ENCODE measurements around the gene CAMK2D.

Gene CAMK2D

DNA sequence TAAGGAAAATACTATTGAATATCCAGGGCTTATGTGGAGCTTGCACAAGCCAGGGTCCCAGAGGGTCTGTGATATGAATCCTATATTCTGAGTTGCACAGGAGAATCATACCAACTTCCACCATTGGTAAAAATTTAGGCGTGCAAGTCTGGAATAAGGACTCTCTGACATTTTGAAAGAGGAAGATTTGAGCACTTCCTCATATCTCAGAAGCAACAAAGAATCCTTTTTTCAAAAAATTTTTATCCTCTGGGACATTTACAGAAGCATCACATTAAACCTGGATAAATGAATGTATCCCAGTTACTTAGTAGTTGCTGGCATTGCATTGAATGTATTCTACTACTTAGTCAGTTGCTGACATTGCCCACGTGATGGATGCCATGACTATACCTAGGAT is 24.2 kb upstream of the CAMK2D start:
- H3K27ac ChIP-seq, result no peak overlapping the region
- TF ChIP-seq CTCF (conservative IDR thresholded peaks at IDR 0.05) (no peak), ZFX (IDR thresholded peaks at IDR 0.05) (no peak)

GRCh38 chr4:113784497-113785250 is 23.1 kb upstream of the CAMK2D start:
- no peak for TF ChIP-seq ZFX (IDR thresholded peaks at IDR 0.05)
- no peak for TF ChIP-seq CTCF (conservative IDR thresholded peaks at IDR 0.05)
- no peak overlapping the region for H3K27ac ChIP-seq

GRCh38 chr4:113783701-113784100 is 22.2 kb upstream of the CAMK2D start:
- TF ChIP-seq CTCF (conservative IDR thresholded peaks at IDR 0.05) (no peak), ZFX (IDR thresholded peaks at IDR 0.05) (no peak)
- no peak overlapping the region for H3K27ac ChIP-seq

- TF ChIP-seq ZFX (IDR thresholded peaks at IDR 0.05) (no peak), CTCF (conservative IDR thresholded peaks at IDR 0.05) (no peak)
- H3K27ac ChIP-seq, result no peak overlapping the region
Observed at GRCh38 chr4:113783289-113783688, 21.8 kb upstream of the CAMK2D start.

DNA sequence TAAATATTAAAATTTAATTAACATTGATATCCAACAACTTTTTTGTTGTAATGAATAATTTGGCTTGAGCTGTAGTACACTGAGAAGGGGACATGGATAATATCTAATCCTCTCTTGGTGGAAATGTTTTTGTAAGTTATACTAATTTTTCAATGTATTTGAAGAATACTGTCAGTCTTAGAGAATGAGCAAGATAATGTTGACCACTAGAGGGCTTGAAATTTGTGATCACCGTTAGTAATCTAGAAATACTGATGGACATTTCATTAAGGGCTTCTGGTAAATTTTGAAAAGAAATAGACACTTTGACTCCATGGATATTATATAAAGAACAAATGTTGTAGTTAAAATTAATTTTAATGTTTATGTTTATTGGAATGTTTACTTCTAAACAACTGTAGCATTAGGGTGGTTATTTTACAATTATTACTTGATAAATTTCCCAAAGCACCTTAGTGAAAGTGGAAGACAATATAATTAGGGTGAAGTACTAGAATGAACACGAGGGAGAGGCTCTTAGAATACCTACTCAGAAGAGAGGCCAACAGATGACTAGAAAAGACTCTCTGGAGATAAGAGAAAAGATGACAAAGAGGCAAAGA is 20.0 kb upstream of the CAMK2D start:
- peak; percentile 70 for TF ChIP-seq CTCF (conservative IDR thresholded peaks at IDR 0.05)
- no peak for TF ChIP-seq ZFX (IDR thresholded peaks at IDR 0.05)
- H3K27ac ChIP-seq, result no peak overlapping the region

DNA sequence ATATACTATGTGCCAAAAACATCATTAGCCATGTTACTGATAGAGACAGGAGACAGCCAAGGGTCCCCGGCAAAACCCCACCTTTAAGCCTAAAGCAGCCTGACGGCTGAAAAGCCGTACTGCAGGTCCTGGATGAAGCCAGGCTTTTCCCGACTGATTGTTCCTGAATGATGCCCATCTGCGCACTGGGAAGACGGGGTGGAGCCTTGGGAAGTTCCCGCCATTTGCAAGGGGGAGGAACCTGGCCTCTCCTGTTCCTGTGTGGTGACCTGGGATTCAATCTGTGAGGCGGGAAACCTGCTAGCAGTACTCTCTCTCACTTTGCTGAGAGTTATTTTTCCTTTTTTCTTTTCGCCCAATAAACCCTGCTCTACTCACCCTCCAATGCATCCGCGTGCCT is 15.1 kb upstream of the CAMK2D start:
- H3K27ac ChIP-seq, result no peak overlapping the region
- TF ChIP-seq ZFX (IDR thresholded peaks at IDR 0.05) (no peak), CTCF (conservative IDR thresholded peaks at IDR 0.05) (no peak)

DNA sequence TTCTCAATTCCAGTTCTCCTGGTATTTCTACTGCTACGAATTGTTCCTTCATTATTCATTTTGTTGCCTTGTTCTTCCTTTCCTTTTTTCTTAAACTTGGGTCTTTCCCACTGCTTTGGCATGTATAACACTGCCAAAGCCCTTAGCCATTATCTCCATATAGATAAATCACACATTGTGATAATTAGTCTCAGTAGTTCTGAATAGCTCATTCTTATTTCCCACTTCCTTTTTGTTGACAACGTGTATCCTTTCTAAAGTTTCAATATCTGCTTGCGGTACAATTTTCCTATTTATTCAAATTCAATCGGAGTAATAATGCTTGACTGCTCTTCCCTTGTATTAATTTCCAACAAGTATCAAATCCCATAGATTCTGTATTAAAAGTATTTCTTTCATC is 14.5 kb upstream of the CAMK2D start:
- no peak overlapping the region for H3K27ac ChIP-seq
- TF ChIP-seq ZFX (IDR thresholded peaks at IDR 0.05), result no peak
- no peak for TF ChIP-seq CTCF (conservative IDR thresholded peaks at IDR 0.05)

Data from C4-2B (cell line).